H1 (cell line): ENCODE data around the gene AFG1L. TPM values are rescaled to one million over a fixed set of nuclear protein-coding genes. Genes with fewer than 3 reads are reported as not detected.

ENCODE experiments used
- CTCF ChIA-PET: fragments of 300-600 bp; sonication (Branson Sonifier 250); formaldehyde crosslinking; loops from one replicate; lab custom pipeline; 2021; ENCODE audit not compliant: partially characterized antibody; lab: Charles Lee
- POLR2A ChIA-PET: fragments of 300-600 bp; sonication (Branson Sonifier 250); formaldehyde crosslinking; loops from one replicate; lab custom pipeline; 2021; ENCODE audit warnings: inconsistent platforms; ENCODE audit not compliant: partially characterized antibody; lab: Charles Lee
- DNase-seq, 2 experiments: peaks; one replicate each; pipeline versions ENCODE4 v3.0.0 to v3.0.0-alpha.2; 2010 to 2022; ENCODE audit warnings: low spot score in 2 of 2, low read depth in 1 of 2, mixed read lengths in 1 of 2
- FAIRE-seq: peaks from 2 replicates; lab custom pipeline; 2011; peaks lifted over from hg19 to GRCh38; lab: Jason Lieb, UNC
- H2AFZ ChIP-seq: 2 replicates; pipeline ENCODE4 v1.8.1; 2012; ENCODE audit warnings: low read length, inconsistent platforms
- H2AK5ac ChIP-seq: 2 replicates; pipeline ENCODE4 v1.6.1; 2013; ENCODE audit warnings: low read depth, low read length
- H2BK120ac ChIP-seq: replicated peaks from 2 replicates; pipeline ENCODE3; 2013; ENCODE audit warnings: low read depth, low read length, inconsistent platforms
- H2BK12ac ChIP-seq: 2 replicates; pipeline ENCODE4 v1.6.1; 2013; ENCODE audit warnings: low read depth, low read length
- H2BK15ac ChIP-seq: 2 replicates; pipeline ENCODE4 v1.6.1; 2013; ENCODE audit warnings: low read length
- H2BK20ac ChIP-seq: 2 replicates; pipeline ENCODE4 v1.6.1; 2013; ENCODE audit warnings: low read length
- H2BK5ac ChIP-seq: 2 replicates; pipeline ENCODE4 v1.6.1; 2013; ENCODE audit warnings: low read depth, low read length
- H3K14ac ChIP-seq: 2 replicates; pipeline ENCODE4 v1.6.1; 2013; ENCODE audit warnings: inconsistent platforms; ENCODE audit not compliant: insufficient read length
- H3K18ac ChIP-seq: 2 replicates; pipeline ENCODE4 v1.6.1; 2013; ENCODE audit warnings: low read length; ENCODE audit errors: extremely low read depth
- H3K23ac ChIP-seq: 2 replicates; pipeline ENCODE4 v1.6.1; 2013; ENCODE audit warnings: inconsistent platforms; ENCODE audit not compliant: insufficient read length
- H3K23me2 ChIP-seq: 2 replicates; pipeline ENCODE4 v1.6.1; 2013; ENCODE audit warnings: low read depth, low read length
- H3K27ac ChIP-seq: 2 replicates; pipeline ENCODE4 v1.6.1; 2011; ENCODE audit warnings: low read depth, low read length, inconsistent platforms
- H3K27me3 ChIP-seq, 4 experiments: replicated peaks in 1 of 4; 1 replicate in 1 of 4; 2 replicates in 3 of 4; pipeline versions ENCODE4 v1.6.1 to v1.8.1; 2011 to 2013; ENCODE audit warnings: low read length in 3 of 4, mild to moderate bottlenecking in 3 of 4, inconsistent platforms in 2 of 4, mixed read lengths in 2 of 4, moderate library complexity in 1 of 4; ENCODE audit not compliant: control insufficient read depth in 3 of 4, insufficient read depth in 3 of 4; ENCODE audit errors: extremely low read depth in 1 of 4
- H3K36me3 ChIP-seq, 4 experiments: 2 replicates each; pipeline versions ENCODE4 v1.6.1 to v1.8.1; 2011 to 2013; ENCODE audit warnings: mild to moderate bottlenecking in 4 of 4, low read length in 3 of 4, moderate library complexity in 2 of 4, control low read depth in 1 of 4, inconsistent platforms in 1 of 4; ENCODE audit not compliant: insufficient read depth in 4 of 4, control insufficient read depth in 2 of 4
- H3K4ac ChIP-seq: replicated peaks from 2 replicates; pipeline ENCODE3; 2013; ENCODE audit warnings: low read length, low read depth, mixed read lengths, inconsistent platforms; ENCODE audit not compliant: insufficient read length
- H3K4me1 ChIP-seq, 4 experiments: replicated peaks in 1 of 4; 1 replicate in 1 of 4; 2 replicates in 3 of 4; pipeline versions ENCODE4 v1.6.1 to v1.8.1; 2011 to 2013; ENCODE audit warnings: low read length in 3 of 4, inconsistent platforms in 2 of 4, mixed read lengths in 1 of 4; ENCODE audit not compliant: insufficient read depth in 4 of 4, control insufficient read depth in 3 of 4
- H3K4me2 ChIP-seq, 2 experiments: 2 replicates each; pipeline versions ENCODE4 v1.6.1 to v1.8.1; 2011 to 2013; ENCODE audit warnings: low read depth in 2 of 2, low read length in 2 of 2, control low read depth in 1 of 2, inconsistent platforms in 1 of 2, mild to moderate bottlenecking in 1 of 2; ENCODE audit not compliant: insufficient read depth in 1 of 2
- H3K4me3 ChIP-seq, 4 experiments: fragments of 200-600, 300-600 bp in 1 of 4; sonication (generic), shearing (Covaris generic), sonication (Bioruptor Twin) in 1 of 4; 2 replicates each; pipeline versions ENCODE4 v1.5.1 to v1.8.1; 2011 to 2016; ENCODE audit warnings: low read length in 4 of 4, low read depth in 3 of 4, control low read depth in 2 of 4, inconsistent platforms in 2 of 4, mild to moderate bottlenecking in 2 of 4, mixed read lengths in 1 of 4, moderate library complexity in 1 of 4; ENCODE audit not compliant: insufficient read depth in 2 of 4; ENCODE audit errors: extremely low read depth in 1 of 4
- H3K56ac ChIP-seq: replicated peaks from 2 replicates; pipeline ENCODE3; 2013; ENCODE audit warnings: low read depth, mild to moderate bottlenecking, mixed read lengths, low read length, inconsistent platforms; ENCODE audit not compliant: insufficient read length
- H3K79me1 ChIP-seq: 2 replicates; pipeline ENCODE4 v1.6.1; 2013; ENCODE audit warnings: low read depth, low read length, control low read depth
- H3K79me2 ChIP-seq, 2 experiments: 2 replicates each; pipeline versions ENCODE4 v1.6.1 to v1.8.1; 2012 to 2013; ENCODE audit warnings: low read length in 2 of 2, mild to moderate bottlenecking in 2 of 2, inconsistent platforms in 1 of 2; ENCODE audit not compliant: insufficient read depth in 2 of 2, control insufficient read depth in 1 of 2
- H3K9ac ChIP-seq, 4 experiments: replicated peaks in 1 of 4; 1 replicate in 1 of 4; 2 replicates in 3 of 4; pipeline versions ENCODE4 v1.6.1 to v1.8.1; 2011 to 2013; ENCODE audit warnings: low read depth in 3 of 4, low read length in 3 of 4, control low read depth in 2 of 4, mild to moderate bottlenecking in 2 of 4, moderate library complexity in 2 of 4, inconsistent platforms in 1 of 4; ENCODE audit errors: extremely low read depth in 1 of 4
- H3K9me3 ChIP-seq, 2 experiments: 2 replicates each; pipeline versions ENCODE4 v1.6.1 to v1.8.1; 2012 to 2013; ENCODE audit warnings: mild to moderate bottlenecking in 2 of 2, moderate library complexity in 2 of 2, control low read depth in 1 of 2, inconsistent platforms in 1 of 2, low read depth in 1 of 2, low read length in 1 of 2, mixed read lengths in 1 of 2; ENCODE audit not compliant: insufficient read depth in 2 of 2
- H4K20me1 ChIP-seq, 2 experiments: replicated peaks in 1 of 2; 2 replicates each; pipeline versions ENCODE3 to v1.8.1; 2011 to 2013; ENCODE audit warnings: inconsistent platforms in 2 of 2, low read length in 2 of 2, mild to moderate bottlenecking in 1 of 2; ENCODE audit not compliant: insufficient read depth in 2 of 2, control insufficient read depth in 1 of 2
- H4K5ac ChIP-seq: 2 replicates; pipeline ENCODE4 v1.6.1; 2013; ENCODE audit warnings: low read length, low read depth, mixed read lengths, inconsistent platforms; ENCODE audit not compliant: insufficient read length
- H4K8ac ChIP-seq: 2 replicates; pipeline ENCODE4 v1.8.0; 2013; ENCODE audit warnings: mild to moderate bottlenecking, moderate library complexity, low read length, inconsistent platforms; ENCODE audit not compliant: insufficient read depth; ENCODE audit errors: extremely low read depth
- H4K91ac ChIP-seq: replicated peaks from 2 replicates; pipeline ENCODE3; 2013; ENCODE audit warnings: low read length, mixed read lengths, inconsistent platforms; ENCODE audit not compliant: insufficient read length
- CBX5 ChIP-seq: fragments of 300-800, 300-1000 bp; sonication (generic); IDR thresholded peaks from 2 replicates; pipeline ENCODE4 v1.7.1; 2016; ENCODE audit warnings: antibody characterized with exemption, low read length, low read depth
- EGR1 ChIP-seq: IDR thresholded peaks from 2 replicates; pipeline ENCODE4 v1.6.1; 2011; ENCODE audit warnings: low read depth, low read length, borderline replicate concordance
- EZH2 ChIP-seq: fragments of 200-600 bp; sonication (generic); IDR thresholded peaks from 2 replicates; pipeline ENCODE4 v1.7.1; 2012; ENCODE audit warnings: low read depth, mild to moderate bottlenecking, moderate library complexity, low read length, inconsistent platforms; ENCODE audit not compliant: severe bottlenecking
- MAFK ChIP-seq: IDR thresholded peaks from 2 replicates; pipeline ENCODE4 v1.6.1; 2012; ENCODE audit warnings: low read depth, mild to moderate bottlenecking, improper control_type of control experiment, low read length
- RBBP5 ChIP-seq: IDR thresholded peaks from 2 replicates; pipeline ENCODE4 v1.7.1; 2012; ENCODE audit warnings: low read depth, mild to moderate bottlenecking, inconsistent platforms, low read length, moderate library complexity, borderline replicate concordance
- SIX5 ChIP-seq: IDR thresholded peaks from 2 replicates; pipeline ENCODE4 v1.6.1; 2011; ENCODE audit warnings: mild to moderate bottlenecking, low read depth, low read length
- SP4 ChIP-seq: IDR thresholded peaks from 2 replicates; pipeline ENCODE4 v1.6.1; 2012; ENCODE audit warnings: low read length, inconsistent platforms
- WGBS, 2 experiments: shearing (Covaris generic) in 1 of 2; methylation state at CpG; one replicate each; pipeline versions ENCODE4 v1.1.6 to v1.1.7; 2013 to 2015; ENCODE audit warnings: low lambda C conversion rate in 2 of 2, mixed read lengths in 2 of 2, inconsistent platforms in 1 of 2, low coverage in 1 of 2, missing lambda C conversion rate in 1 of 2; ENCODE audit not compliant: insufficient replicate concordance in 2 of 2, insufficient coverage in 1 of 2, insufficient read length in 1 of 2; ENCODE audit errors: extremely low coverage in 1 of 2, missing lambda C conversion rate in 1 of 2; 5-methylcytosine and 5-hydroxymethylcytosine counted together
- polyA plus RNA-seq, 7 experiments: library from polyadenylated mRNA; depleted of rRNA in 3 of 7; stranded (reverse) in 5 of 7; unstranded in 2 of 7; fragments of >200 nt in 5 of 7; fragments of 200-250 nt in 2 of 7; gene quantifications; 1 replicate in 5 of 7; 2 replicates in 1 of 7; 4 replicates in 1 of 7; pipeline versions ENCODE4 v1.2.1 to v1.2.3, GENCODE V29; 2011 to 2013; ENCODE audit warnings: missing spikeins in 2 of 7, mixed read lengths in 2 of 7
- total RNA-seq: library from RNA; stranded (reverse); fragmentation: NEBNext Ultra II Directional; extraction: Animal tissue kit (Norgen Biotek cat#: 25700); gene quantifications from 2 replicates; pipeline ENCODE4 v1.2.1, GENCODE V29; 2021
- TF ChIP-seq, protein P1 (sequence below): IDR thresholded peaks from 2 replicates; pipeline ENCODE4 v1.6.1; 2012; ENCODE audit warnings: low read length, inconsistent platforms

AFG1L gene
- total and polyA plus RNA-seq, 2 of the 8 experiments (the other 6 are each of a cell fraction or from before 2014, with no cell fraction given) = 0.98 to 5.7 TPM

DNA sequence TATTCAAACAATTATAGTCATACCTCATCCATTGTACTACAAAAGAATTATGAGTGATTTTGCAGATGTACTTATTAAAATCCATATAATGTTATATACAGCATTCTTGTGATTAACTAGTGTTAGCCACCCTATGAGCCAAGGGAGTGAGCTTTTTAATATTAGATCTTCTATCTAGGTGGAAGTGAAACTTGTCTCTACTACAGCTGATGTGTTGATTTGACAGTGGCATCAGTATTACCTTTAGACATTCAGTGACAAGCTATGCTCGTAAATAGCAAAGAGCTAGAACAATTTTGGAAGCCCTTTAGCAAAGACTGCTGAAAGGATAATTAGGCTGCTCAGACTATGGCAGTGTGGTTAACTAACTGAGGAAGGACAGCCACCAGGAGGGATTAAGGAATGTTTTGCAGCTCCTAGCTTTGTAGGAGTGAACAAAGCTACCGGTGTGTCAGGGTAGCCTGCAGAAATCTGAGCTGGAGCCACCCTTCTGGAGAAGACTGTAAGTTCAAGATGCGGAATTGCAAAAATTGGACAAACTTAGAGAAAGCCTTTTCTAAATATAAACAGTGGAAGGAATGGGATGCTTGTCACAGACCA is 73.7 kb downstream of the AFG1L start:
- WGBS, 2 experiments = 87% methylated on average over 3 of the region's 3 CpGs; no CpG with 5 or more reads in 1 of the 2 experiments
- POLR2A ChIA-PET = no interaction called here
- no peak for FAIRE-seq

More for the DNA sequence above, 73.7 kb downstream of the AFG1L start:
- Histone ChIP-seq H3K4me2 (no peak overlapping the region), H3K27me3 (no peaks in the 10 kb centered on the region)
- TF ChIP-seq EGR1 (no peak), CBX5 (no peak), MAFK (no peak), EZH2 (no peak), SIX5 (no peak), SP4 (no peak), RBBP5 (no peak)
- TF ChIP-seq, protein P1, sequence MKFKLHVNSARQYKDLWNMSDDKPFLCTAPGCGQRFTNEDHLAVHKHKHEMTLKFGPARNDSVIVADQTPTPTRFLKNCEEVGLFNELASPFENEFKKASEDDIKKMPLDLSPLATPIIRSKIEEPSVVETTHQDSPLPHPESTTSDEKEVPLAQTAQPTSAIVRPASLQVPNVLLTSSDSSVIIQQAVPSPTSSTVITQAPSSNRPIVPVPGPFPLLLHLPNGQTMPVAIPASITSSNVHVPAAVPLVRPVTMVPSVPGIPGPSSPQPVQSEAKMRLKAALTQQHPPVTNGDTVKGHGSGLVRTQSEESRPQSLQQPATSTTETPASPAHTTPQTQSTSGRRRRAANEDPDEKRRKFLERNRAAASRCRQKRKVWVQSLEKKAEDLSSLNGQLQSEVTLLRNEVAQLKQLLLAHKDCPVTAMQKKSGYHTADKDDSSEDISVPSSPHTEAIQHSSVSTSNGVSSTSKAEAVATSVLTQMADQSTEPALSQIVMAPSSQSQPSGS = no peak
- TF ChIP-seq, all 59 proteins: peak for 0
- no peak overlapping the region for H3K4ac ChIP-seq
- H3K56ac ChIP-seq = no peak overlapping the region
- no peak overlapping the region for H2BK20ac ChIP-seq
- H3K4me1 ChIP-seq = no peaks in the 10 kb centered on the region
- H3K36me3 ChIP-seq = no peaks in the 10 kb centered on the region
- H3K9me3 ChIP-seq = no peaks in the 10 kb centered on the region
- DNase-seq = no peak
- H3K18ac ChIP-seq = no peak overlapping the region
- H3K27ac ChIP-seq = no peak overlapping the region
- H3K23ac ChIP-seq = no peak overlapping the region
- H2BK15ac ChIP-seq = no peak overlapping the region
- H4K5ac ChIP-seq = no peak overlapping the region
- no peak overlapping the region for H2BK12ac ChIP-seq
- H2AFZ ChIP-seq = no peak overlapping the region
- H4K20me1 ChIP-seq = peaks cover 2% of the 10 kb centered on the region in 2 experiments
- no peaks in the 10 kb centered on the region for H3K79me2 ChIP-seq
- CTCF ChIA-PET = interaction anchor here (0.6 to 2.8 kb wide), 8 partner anchors 9 to 172 kb away, joined by 3 to 17 read pairs (median 4); no protein-coding TSS in a partner anchor
- no peak overlapping the region for H4K91ac ChIP-seq
- no peak overlapping the region for H2BK120ac ChIP-seq
- no peaks in the 10 kb centered on the region for H3K23me2 ChIP-seq
- no peak overlapping the region for H2AK5ac ChIP-seq
- H4K8ac ChIP-seq = no peak overlapping the region
- H3K4me3 ChIP-seq = no peak overlapping the region
- H3K79me1 ChIP-seq = no peaks in the 10 kb centered on the region
- no peak overlapping the region for H3K9ac ChIP-seq
- H3K14ac ChIP-seq = no peak overlapping the region
- H2BK5ac ChIP-seq = no peak overlapping the region
